Subcutaneous adipose tissue (tissue), 4 donors: Measurements from ENCODE around the gene NXPH3. TPM values are rescaled to one million over a fixed set of nuclear protein-coding genes. Genes with fewer than 3 reads are reported as not detected.

Experiments
- CTCF ChIP-seq: fragments of 450-650 bp; IDR thresholded peaks from one replicate; pipeline ENCODE4 v1.5.1; 2016; ENCODE audit warnings: low read depth, mild to moderate bottlenecking, control low read depth, antibody characterized with exemption, moderate library complexity
- total RNA-seq, 4 donors: library from RNA; depleted of rRNA; stranded (reverse); fragments of >200 nt; gene quantifications; one replicate each; pipeline ENCODE4 v1.1.0, GENCODE V29; 2016

Gene NXPH3
- total RNA-seq, 4 donors from 2014 or later = 0.65 to 7.9 (median 4.4) TPM

GRCh38 chr17:49600949-49601348 lies 25.3 kb downstream of the NXPH3 start:
- TF ChIP-seq CTCF = no peak

- no peak for TF ChIP-seq CTCF
Observed at GRCh38 chr17:49602783-49603182, 27.1 kb downstream of the NXPH3 start.

- no peak for TF ChIP-seq CTCF
Observed at GRCh38 chr17:49603238-49603637, 27.6 kb downstream of the NXPH3 start.

GRCh38 chr17:49603720-49604119 lies 28.0 kb downstream of the NXPH3 start:
- no peak for TF ChIP-seq CTCF

GRCh38 chr17:49604314-49604869 lies 28.7 kb downstream of the NXPH3 start:
- no peak for TF ChIP-seq CTCF

GRCh38 chr17:49610883-49611584 lies 35.4 kb downstream of the NXPH3 start:
- TF ChIP-seq CTCF = no peak

- no peak for TF ChIP-seq CTCF
Observed at GRCh38 chr17:49612726-49613125, 37.1 kb downstream of the NXPH3 start.
